ENCODE data around the gene AADAT.
A peak's percentile ranks its signal among the peaks of the same experiment; 100 is the strongest.
"Not testable (repeated sequence)": the region's sequence is repeated elsewhere in the genome, so short reads cannot be mapped to it uniquely, and the experiment has no call there.

The AADAT gene

GRCh38 chr4:170109586-170110284, 20.0 kb upstream of the AADAT start:
- no peak for TF ChIP-seq CTCF (IDR thresholded peaks at IDR 0.05; ENCODE audit: control insufficient read depth, extremely low read depth, insufficient read depth)
- no peak for DNase-seq (ENCODE audit: low read depth)
- no peak overlapping the region for H3K4me3 ChIP-seq (ENCODE audit: low read depth, low read length)

GRCh38 chr4:170106900-170107299, 17.1 kb upstream of the AADAT start:
- no peak for TF ChIP-seq CTCF (IDR thresholded peaks at IDR 0.05; ENCODE audit: control insufficient read depth, extremely low read depth, insufficient read depth)
- no peak overlapping the region for H3K4me3 ChIP-seq (ENCODE audit: low read depth, low read length)
- no peak for DNase-seq (ENCODE audit: low read depth)

GRCh38 chr4:170102426-170102825, 12.7 kb upstream of the AADAT start:
- DNase-seq (ENCODE audit: low read depth): no peak
- no peak for TF ChIP-seq CTCF (IDR thresholded peaks at IDR 0.05; ENCODE audit: control insufficient read depth, extremely low read depth, insufficient read depth)
- no peak overlapping the region for H3K4me3 ChIP-seq (ENCODE audit: low read depth, low read length)

- H3K4me3 ChIP-seq (ENCODE audit: low read depth, low read length); DNase-seq (ENCODE audit: low read depth): not testable (repeated sequence)
Measured at GRCh38 chr4:170098171-170098570, 8.4 kb upstream of the AADAT start.

- TF ChIP-seq CTCF (IDR thresholded peaks at IDR 0.05; ENCODE audit: control insufficient read depth, extremely low read depth, insufficient read depth): no peak
- DNase-seq (ENCODE audit: low read depth): no peak
- H3K4me3 ChIP-seq (ENCODE audit: low read depth, low read length): no peak overlapping the region
Measured at GRCh38 chr4:170097681-170098080, 7.9 kb upstream of the AADAT start.

GRCh38 chr4:170093973-170094535, 4.3 kb upstream of the AADAT start:
- H3K4me3 ChIP-seq (ENCODE audit: low read depth, low read length): no peak overlapping the region
- DNase-seq (ENCODE audit: low read depth): no peak
- TF ChIP-seq CTCF (IDR thresholded peaks at IDR 0.05; ENCODE audit: control insufficient read depth, extremely low read depth, insufficient read depth): no peak

- no peak for DNase-seq (ENCODE audit: low read depth)
- H3K4me3 ChIP-seq (ENCODE audit: low read depth, low read length): peak overlapping the region; percentile 82
- no peak for TF ChIP-seq CTCF (IDR thresholded peaks at IDR 0.05; ENCODE audit: control insufficient read depth, extremely low read depth, insufficient read depth)
Measured at GRCh38 chr4:170091069-170091696, 1.4 kb upstream of the AADAT start.
